HepG2 (cell line): ENCODE results near the gene PAQR7. TPM values are rescaled to one million over a fixed set of nuclear protein-coding genes. Genes with fewer than 3 reads are reported as not detected.

Experiments
- BRD4 ChIP-seq: sonication (generic); formaldehyde crosslinking; IDR thresholded peaks from 2 replicates; pipeline ENCODE4 v1.4.0; 2020; ENCODE audit warnings: missing genetic modification reagents
- CAMTA2 ChIP-seq: sonication (generic); formaldehyde crosslinking; IDR thresholded peaks from 2 replicates; pipeline ENCODE4 v1.4.0; 2020; ENCODE audit warnings: mild to moderate bottlenecking, missing genetic modification reagents, borderline replicate concordance
- DMAP1 ChIP-seq: IDR thresholded peaks from 2 replicates; pipeline ENCODE4 v1.6.1; 2016
- JARID2 ChIP-seq: sonication (generic); formaldehyde crosslinking; IDR thresholded peaks from 2 replicates; pipeline ENCODE4 v1.8.1; 2023; ENCODE audit warnings: missing genetic modification reagents, inconsistent platforms; ENCODE audit not compliant: insufficient replicate concordance
- NCOA2 ChIP-seq: sonication (generic); formaldehyde crosslinking; IDR thresholded peaks from 2 replicates; pipeline ENCODE4 v1.8.0; 2022; ENCODE audit warnings: inconsistent platforms
- RARG ChIP-seq: sonication (generic); formaldehyde crosslinking; IDR thresholded peaks from 2 replicates; pipeline ENCODE4 v1.4.0; 2020; ENCODE audit warnings: low read depth, mild to moderate bottlenecking, missing genetic modification reagents
- TCF7L2 ChIP-seq: IDR thresholded peaks from 2 replicates; pipeline ENCODE4 v1.6.1; 2011; ENCODE audit warnings: mild to moderate bottlenecking, low read depth, low read length, moderate library complexity
- ZNF142 ChIP-seq: sonication (generic); formaldehyde crosslinking; IDR thresholded peaks from 2 replicates; pipeline ENCODE4 v1.4.0; 2020; ENCODE audit warnings: missing genetic modification reagents
- ZNF674 ChIP-seq: sonication (generic); formaldehyde crosslinking; IDR thresholded peaks from 2 replicates; pipeline ENCODE4 v1.5.0; 2020; ENCODE audit warnings: low read depth, mild to moderate bottlenecking, missing genetic modification reagents
- polyA plus RNA-seq, 8 experiments: library from polyadenylated mRNA; depleted of rRNA in 3 of 8; stranded (reverse) in 7 of 8; unstranded in 1 of 8; fragments of >200 nt; fragmentation: Illumina TruSeq in 4 of 8; extraction: Trizol in 4 of 8; gene quantifications; 2 replicates each; pipeline versions ENCODE4 v1.2.1 to v1.2.3, GENCODE V29; 2011 to 2016; ENCODE audit warnings: low read depth in 4 of 8, missing spikeins in 1 of 8, mixed read lengths in 1 of 8; ENCODE audit not compliant: insufficient read depth in 1 of 8
- total RNA-seq, 5 experiments: library from RNA; depleted of rRNA; stranded (reverse); fragments of >200 nt; fragmentation: Illumina TruSeq; extraction: Trizol; gene quantifications; 2 replicates each; pipeline ENCODE4 v1.2.3, GENCODE V29; 2016; ENCODE audit warnings: low read depth in 1 of 5
- TF ChIP-seq, protein P1 (sequence below): sonication (generic); formaldehyde crosslinking; IDR thresholded peaks from 2 replicates; pipeline ENCODE4 v1.4.0; 2020; ENCODE audit warnings: missing genetic modification reagents
- TF ChIP-seq, protein P2 (sequence below): sonication (generic); formaldehyde crosslinking; IDR thresholded peaks from 2 replicates; pipeline ENCODE4 v1.9.0; 2021; ENCODE audit warnings: missing genetic modification reagents, borderline replicate concordance
- TF ChIP-seq, protein P3 (sequence below): sonication (generic); formaldehyde crosslinking; IDR thresholded peaks from 2 replicates; pipeline ENCODE4 v1.5.1; 2020; ENCODE audit warnings: missing genetic modification reagents, mild to moderate bottlenecking, borderline replicate concordance

Gene PAQR7
- total and polyA plus RNA-seq, 2 of the 13 experiments (the other 11 are each of a cell fraction or from before 2014, with no cell fraction given) = 13.2 to 16.6 TPM

- peak; percentile 78; the same call in 1 of the 2 replicates for TF ChIP-seq ZNF142 (CRISPR knock-in tag)
- TF ChIP-seq ZNF674 (CRISPR knock-in tag) = 0 out of 2 replicates have a peak, but pooled peaks have one; percentile 85
- no peak for TF ChIP-seq TCF7L2
- peak; percentile 39; the same call in 1 of the 2 replicates for TF ChIP-seq NCOA2 (CRISPR knock-in tag)
- TF ChIP-seq, protein P1, sequence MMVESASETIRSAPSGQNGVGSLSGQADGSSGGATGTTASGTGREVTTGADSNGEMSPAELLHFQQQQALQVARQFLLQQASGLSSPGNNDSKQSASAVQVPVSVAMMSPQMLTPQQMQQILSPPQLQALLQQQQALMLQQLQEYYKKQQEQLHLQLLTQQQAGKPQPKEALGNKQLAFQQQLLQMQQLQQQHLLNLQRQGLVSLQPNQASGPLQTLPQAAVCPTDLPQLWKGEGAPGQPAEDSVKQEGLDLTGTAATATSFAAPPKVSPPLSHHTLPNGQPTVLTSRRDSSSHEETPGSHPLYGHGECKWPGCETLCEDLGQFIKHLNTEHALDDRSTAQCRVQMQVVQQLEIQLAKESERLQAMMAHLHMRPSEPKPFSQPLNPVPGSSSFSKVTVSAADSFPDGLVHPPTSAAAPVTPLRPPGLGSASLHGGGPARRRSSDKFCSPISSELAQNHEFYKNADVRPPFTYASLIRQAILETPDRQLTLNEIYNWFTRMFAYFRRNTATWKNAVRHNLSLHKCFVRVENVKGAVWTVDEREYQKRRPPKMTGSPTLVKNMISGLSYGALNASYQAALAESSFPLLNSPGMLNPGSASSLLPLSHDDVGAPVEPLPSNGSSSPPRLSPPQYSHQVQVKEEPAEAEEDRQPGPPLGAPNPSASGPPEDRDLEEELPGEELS (CRISPR knock-in tag) = no peak
- no peak for TF ChIP-seq BRD4 (CRISPR knock-in tag)
- TF ChIP-seq, protein P2, sequence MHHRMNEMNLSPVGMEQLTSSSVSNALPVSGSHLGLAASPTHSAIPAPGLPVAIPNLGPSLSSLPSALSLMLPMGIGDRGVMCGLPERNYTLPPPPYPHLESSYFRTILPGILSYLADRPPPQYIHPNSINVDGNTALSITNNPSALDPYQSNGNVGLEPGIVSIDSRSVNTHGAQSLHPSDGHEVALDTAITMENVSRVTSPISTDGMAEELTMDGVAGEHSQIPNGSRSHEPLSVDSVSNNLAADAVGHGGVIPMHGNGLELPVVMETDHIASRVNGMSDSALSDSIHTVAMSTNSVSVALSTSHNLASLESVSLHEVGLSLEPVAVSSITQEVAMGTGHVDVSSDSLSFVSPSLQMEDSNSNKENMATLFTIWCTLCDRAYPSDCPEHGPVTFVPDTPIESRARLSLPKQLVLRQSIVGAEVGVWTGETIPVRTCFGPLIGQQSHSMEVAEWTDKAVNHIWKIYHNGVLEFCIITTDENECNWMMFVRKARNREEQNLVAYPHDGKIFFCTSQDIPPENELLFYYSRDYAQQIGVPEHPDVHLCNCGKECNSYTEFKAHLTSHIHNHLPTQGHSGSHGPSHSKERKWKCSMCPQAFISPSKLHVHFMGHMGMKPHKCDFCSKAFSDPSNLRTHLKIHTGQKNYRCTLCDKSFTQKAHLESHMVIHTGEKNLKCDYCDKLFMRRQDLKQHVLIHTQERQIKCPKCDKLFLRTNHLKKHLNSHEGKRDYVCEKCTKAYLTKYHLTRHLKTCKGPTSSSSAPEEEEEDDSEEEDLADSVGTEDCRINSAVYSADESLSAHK (CRISPR knock-in tag) = peak; percentile 56; the same call in 1 of the 2 replicates
- TF ChIP-seq JARID2 = no peak
- TF ChIP-seq RARG (CRISPR knock-in tag) = 0 out of 2 replicates have a peak, but pooled peaks have one; percentile 23
- peak; percentile 66; the same call in 1 of the 2 replicates for TF ChIP-seq DMAP1 (CRISPR knock-in tag)
- TF ChIP-seq, protein P3, sequence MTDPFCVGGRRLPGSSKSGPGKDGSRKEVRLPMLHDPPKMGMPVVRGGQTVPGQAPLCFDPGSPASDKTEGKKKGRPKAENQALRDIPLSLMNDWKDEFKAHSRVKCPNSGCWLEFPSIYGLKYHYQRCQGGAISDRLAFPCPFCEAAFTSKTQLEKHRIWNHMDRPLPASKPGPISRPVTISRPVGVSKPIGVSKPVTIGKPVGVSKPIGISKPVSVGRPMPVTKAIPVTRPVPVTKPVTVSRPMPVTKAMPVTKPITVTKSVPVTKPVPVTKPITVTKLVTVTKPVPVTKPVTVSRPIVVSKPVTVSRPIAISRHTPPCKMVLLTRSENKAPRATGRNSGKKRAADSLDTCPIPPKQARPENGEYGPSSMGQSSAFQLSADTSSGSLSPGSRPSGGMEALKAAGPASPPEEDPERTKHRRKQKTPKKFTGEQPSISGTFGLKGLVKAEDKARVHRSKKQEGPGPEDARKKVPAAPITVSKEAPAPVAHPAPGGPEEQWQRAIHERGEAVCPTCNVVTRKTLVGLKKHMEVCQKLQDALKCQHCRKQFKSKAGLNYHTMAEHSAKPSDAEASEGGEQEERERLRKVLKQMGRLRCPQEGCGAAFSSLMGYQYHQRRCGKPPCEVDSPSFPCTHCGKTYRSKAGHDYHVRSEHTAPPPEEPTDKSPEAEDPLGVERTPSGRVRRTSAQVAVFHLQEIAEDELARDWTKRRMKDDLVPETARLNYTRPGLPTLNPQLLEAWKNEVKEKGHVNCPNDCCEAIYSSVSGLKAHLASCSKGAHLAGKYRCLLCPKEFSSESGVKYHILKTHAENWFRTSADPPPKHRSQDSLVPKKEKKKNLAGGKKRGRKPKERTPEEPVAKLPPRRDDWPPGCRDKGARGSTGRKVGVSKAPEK (CRISPR knock-in tag) = no peak
- TF ChIP-seq CAMTA2 (CRISPR knock-in tag) = 0 out of 2 replicates have a peak, but pooled peaks have one; percentile 57
These were observed at the start of gene PAQR7 (continued) for GRCh38 chr1:25875154-25875855.
